Measurements from ENCODE around the gene PROSER3.

PROSER3 gene

GRCh38 chr19:35753634-35754369 lies 4.2 kb upstream of the PROSER3 start:
- TF ChIP-seq CTCF (IDR thresholded peaks at IDR 0.05; ENCODE audit: extremely low read depth, insufficient read depth, missing control alignments), result no peak
- in situ Hi-C loops (cut with MboI; ENCODE audit: low pct_unique_long_range_greater_than_20kb, low sequenced_read_pairs, unreplicated experiment), result no loop called here
- no peak for DNase-seq (ENCODE audit: low spot score)

GRCh38 chr19:35754370-35755130 lies 3.4 kb upstream of the PROSER3 start:
- in situ Hi-C loops (cut with MboI; ENCODE audit: low pct_unique_long_range_greater_than_20kb, low sequenced_read_pairs, unreplicated experiment), result no loop called here
- DNase-seq (ENCODE audit: low spot score), result no peak
- no peak for TF ChIP-seq CTCF (IDR thresholded peaks at IDR 0.05; ENCODE audit: extremely low read depth, insufficient read depth, missing control alignments)

- no peak for TF ChIP-seq CTCF (IDR thresholded peaks at IDR 0.05; ENCODE audit: extremely low read depth, insufficient read depth, missing control alignments)
- in situ Hi-C loops (cut with MboI; ENCODE audit: low pct_unique_long_range_greater_than_20kb, low sequenced_read_pairs, unreplicated experiment), result no loop called here
- no peak for DNase-seq (ENCODE audit: low spot score)
Measured at GRCh38 chr19:35755131-35755549, 2.8 kb upstream of the PROSER3 start.

- DNase-seq (ENCODE audit: low spot score), result no peak
- in situ Hi-C loops (cut with MboI; ENCODE audit: low pct_unique_long_range_greater_than_20kb, low sequenced_read_pairs, unreplicated experiment), result no loop called here
- no peak for TF ChIP-seq CTCF (IDR thresholded peaks at IDR 0.05; ENCODE audit: extremely low read depth, insufficient read depth, missing control alignments)
Measured at GRCh38 chr19:35755550-35756376, 2.2 kb upstream of the PROSER3 start.

- no peak for TF ChIP-seq CTCF (IDR thresholded peaks at IDR 0.05; ENCODE audit: extremely low read depth, insufficient read depth, missing control alignments)
- DNase-seq (ENCODE audit: low spot score), result no peak
- in situ Hi-C loops (cut with MboI; ENCODE audit: low pct_unique_long_range_greater_than_20kb, low sequenced_read_pairs, unreplicated experiment), result no loop called here
Measured at GRCh38 chr19:35756377-35757230, 1.4 kb upstream of the PROSER3 start, which contains the start of gene HSPB6. HSPB6 (minus strand) TSS chr19:35757029; CDS start chr19:35757008, 21 bp downstream.
